Measurements from ENCODE around the gene ST3GAL3.
A peak's percentile ranks its signal among the peaks of the same experiment; 100 is the strongest.

- peak; percentile 92 for TF ChIP-seq POLR2AphosphoS5 (IDR thresholded peaks at IDR 0.05)
- no peak for TF ChIP-seq CTCF (IDR thresholded peaks at IDR 0.05)
- TF ChIP-seq POLR2A (IDR thresholded peaks at IDR 0.05): no peak
Observed at GRCh38 chr1:43822040-43822690, 114.8 kb downstream of the ST3GAL3 start.
